B cell (primary cell): Measurements from ENCODE around the gene GSPT2. TPM values are rescaled to one million over a fixed set of nuclear protein-coding genes. Genes with fewer than 3 reads are reported as not detected.

Experiments
- ATAC-seq: fragments of 200-7000 bp; cut with Tn5 transposase; one replicate; pipeline ENCODE4 v1.10.0; 2021; ENCODE audit warnings: low read depth, mild to moderate bottlenecking, moderate number of reproducible peaks, moderate library complexity
- CTCF ChIA-PET: fragments of 350-600 bp; sonication (Branson Sonifier 250); formaldehyde crosslinking; loops from one replicate; lab custom pipeline; 2021; ENCODE audit warnings: antibody characterized with exemption, inconsistent platforms; lab: Charles Lee
- POLR2A ChIA-PET: fragments of 350-600 bp; sonication (Branson Sonifier 250); formaldehyde crosslinking; loops from one replicate; lab custom pipeline; 2021; ENCODE audit warnings: antibody characterized with exemption; lab: Charles Lee
- DNase-seq: peaks from one replicate; pipeline ENCODE4 v3.0.0; 2013
- H2AFZ ChIP-seq: 2 replicates; pipeline ENCODE4 v1.6.1; 2012; ENCODE audit warnings: mild to moderate bottlenecking, low read depth, low read length; ENCODE audit not compliant: insufficient read depth, poor library complexity, severe bottlenecking
- H3K27ac ChIP-seq, 2 donors: 1 replicate in 1 of 2; 2 replicates in 1 of 2; pipeline ENCODE4 v1.5.1; 2012 to 2013; ENCODE audit warnings: low read length in 2 of 2, mild to moderate bottlenecking in 2 of 2, moderate library complexity in 1 of 2
- H3K27me3 ChIP-seq, 4 experiments: fragments of 200-600 bp in 1 of 4; sonication (generic) in 1 of 4; replicated peaks in 1 of 4; 1 replicate in 2 of 4; 2 replicates in 2 of 4; pipeline versions ENCODE4 v1.6.1 to v1.7.0; 2013 to 2016; ENCODE audit warnings: low read length in 3 of 4, mild to moderate bottlenecking in 2 of 4, mixed read lengths in 1 of 4, moderate library complexity in 1 of 4; ENCODE audit not compliant: insufficient read depth in 4 of 4, control insufficient read depth in 3 of 4; ENCODE audit errors: control extremely low read depth in 1 of 4
- H3K36me3 ChIP-seq, 2 experiments: replicated peaks in 1 of 2; 1 replicate in 1 of 2; 2 replicates in 1 of 2; pipeline versions ENCODE4 v1.6.1 to v1.7.1; 2013; ENCODE audit warnings: low read length in 1 of 2; ENCODE audit not compliant: insufficient read depth in 2 of 2, control insufficient read depth in 1 of 2; ENCODE audit errors: control extremely low read depth in 1 of 2, extremely low read depth in 1 of 2
- H3K4me1 ChIP-seq, 2 donors: fragments of 200-600 bp in 1 of 2; sonication (generic) in 1 of 2; 1 replicate in 1 of 2; 2 replicates in 1 of 2; pipeline versions ENCODE4 v1.5.1 to v1.6.1; 2013 to 2017; ENCODE audit warnings: low read length in 2 of 2; ENCODE audit not compliant: control insufficient read depth in 2 of 2, insufficient read depth in 2 of 2
- H3K4me2 ChIP-seq: replicated peaks from 2 replicates; pipeline ENCODE3; 2012; ENCODE audit warnings: mild to moderate bottlenecking, low read depth, low read length; ENCODE audit not compliant: poor library complexity, severe bottlenecking
- H3K4me3 ChIP-seq, 5 experiments: fragments of 200-600 bp in 1 of 5; sonication (generic) in 1 of 5; 1 replicate in 3 of 5; 2 replicates in 2 of 5; pipeline versions ENCODE4 v1.5.1 to v1.7.0; 2011 to 2016; ENCODE audit warnings: low read length in 4 of 5, mild to moderate bottlenecking in 4 of 5, low read depth in 2 of 5, control low read depth in 1 of 5, moderate library complexity in 1 of 5; ENCODE audit not compliant: insufficient read depth in 1 of 5; ENCODE audit errors: control extremely low read depth in 1 of 5, extremely low read depth in 1 of 5
- H3K79me2 ChIP-seq: fragments of 200-600 bp; sonication (generic); one replicate; pipeline ENCODE4 v1.6.0; 2016; ENCODE audit warnings: low read length; ENCODE audit not compliant: control insufficient read depth, insufficient read depth
- H3K9ac ChIP-seq: fragments of 200-600 bp; sonication (generic); 2 replicates; pipeline ENCODE4 v1.6.1; 2017; ENCODE audit warnings: mild to moderate bottlenecking, low read length, moderate library complexity
- H3K9me3 ChIP-seq, 3 donors: one replicate each; pipeline versions ENCODE4 v1.6.1 to v1.7.1; 2013; ENCODE audit warnings: low read length in 2 of 3; ENCODE audit not compliant: control insufficient read depth in 2 of 3, insufficient read depth in 1 of 3; ENCODE audit errors: control extremely low read depth in 1 of 3
- H4K20me1 ChIP-seq: 2 replicates; pipeline ENCODE4 v1.6.0; 2012; ENCODE audit warnings: mild to moderate bottlenecking, low read length; ENCODE audit not compliant: insufficient read depth, control insufficient read depth, poor library complexity, severe bottlenecking
- H3K27ac Mint-ChIP-seq: one replicate; pipeline ENCODE4 v1.8.0; 2021; ENCODE audit warnings: mixed read lengths
- H3K27me3 Mint-ChIP-seq: one replicate; pipeline ENCODE4 v1.8.0; 2021; ENCODE audit warnings: mixed read lengths
- H3K4me1 Mint-ChIP-seq: one replicate; pipeline ENCODE4 v1.8.0; 2021; ENCODE audit warnings: mixed read lengths
- H3K4me3 Mint-ChIP-seq: one replicate; pipeline ENCODE4 v1.8.0; 2021; ENCODE audit warnings: mixed read lengths
- H3K9me3 Mint-ChIP-seq: one replicate; pipeline ENCODE4 v1.8.0; 2022; ENCODE audit warnings: mixed read lengths; ENCODE audit not compliant: insufficient read depth
- CTCF ChIP-seq: fragments of 200-600 bp; IDR thresholded peaks from one replicate; pipeline ENCODE4 v1.8.0; 2022; ENCODE audit warnings: antibody characterized with exemption, mild to moderate bottlenecking
- EZH2 ChIP-seq: IDR thresholded peaks from 2 replicates; pipeline ENCODE4 v1.6.1; 2012; ENCODE audit warnings: borderline replicate concordance, low read depth, mild to moderate bottlenecking, moderate library complexity, low read length; ENCODE audit not compliant: insufficient read depth, poor library complexity, severe bottlenecking
- WGBS: methylation state at CpG from one replicate; pipeline ENCODE4 v1.1.5; 2013; ENCODE audit warnings: missing lambda C conversion rate; ENCODE audit not compliant: insufficient coverage; 5-methylcytosine and 5-hydroxymethylcytosine counted together
- intact Hi-C: fragments of 100-400 bp; cut with micrococcal nuclease; formaldehyde crosslinking; loops from one replicate; pipeline ENCODE4 v1.10.0; 2022
- polyA plus RNA-seq: library from polyadenylated mRNA; depleted of rRNA; stranded (reverse); fragments of >200 nt; gene quantifications from 2 replicates; pipeline ENCODE4 v1.2.3, GENCODE V29; 2012
- total RNA-seq, 2 donors: library from RNA; stranded (reverse); fragments of 120-200 nt in 1 of 2; gene quantifications; 1 replicate in 1 of 2; 2 replicates in 1 of 2; pipeline versions ENCODE4 v1.2.3 to v1.2.4, GENCODE V29; 2013 to 2022

The GSPT2 gene
- total and polyA plus RNA-seq, 2 donors (not counting 1 experiment from before 2014, with no cell fraction given), result 3.0 to 14.5 TPM

DNA sequence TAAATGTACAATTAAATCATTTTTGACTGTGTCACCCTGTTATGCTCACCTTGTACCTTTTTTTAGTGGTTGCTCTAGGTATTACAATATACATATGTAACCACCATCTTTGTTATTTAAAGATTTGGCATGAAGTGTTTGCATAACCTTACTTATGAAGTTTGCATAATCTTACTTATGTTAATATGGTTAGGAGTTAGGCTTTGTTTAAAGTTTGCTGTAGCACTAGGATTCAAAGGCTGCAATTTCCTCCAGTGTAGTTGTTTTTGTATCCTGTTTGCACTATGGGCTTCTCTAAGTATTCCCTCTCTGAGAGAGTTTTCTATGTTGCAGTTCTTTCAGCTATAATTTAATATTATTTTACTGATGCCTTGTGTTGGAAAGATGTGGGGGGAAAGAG lies 15.0 kb upstream of the GSPT2 start:
- Mint-ChIP-seq H3K9me3 (no peaks in the 10 kb centered on the region), H3K27ac (no peak overlapping the region), H3K4me1 (no peaks in the 10 kb centered on the region), H3K27me3 (peaks cover 10% of the 10 kb centered on the region), H3K4me3 (no peak overlapping the region)
- H3K27me3 ChIP-seq, result no peaks in the 10 kb centered on the region
- intact Hi-C loops, result no loop called here
- H3K4me3 ChIP-seq, result no peak overlapping the region
- no peaks in the 10 kb centered on the region for H3K4me1 ChIP-seq
- POLR2A ChIA-PET, result no interaction called here
- TF ChIP-seq CTCF (no peak), EZH2 (no peak)
- no peak overlapping the region for H2AFZ ChIP-seq
- H3K4me2 ChIP-seq, result no peak overlapping the region
- no peak for DNase-seq
- no peak overlapping the region for H3K27ac ChIP-seq
- no peaks in the 10 kb centered on the region for H3K9me3 ChIP-seq
- no peaks in the 10 kb centered on the region for H4K20me1 ChIP-seq
- H3K79me2 ChIP-seq, result no peaks in the 10 kb centered on the region
- H3K9ac ChIP-seq, result no peak overlapping the region
- ATAC-seq, result no peak
- H3K36me3 ChIP-seq, result no peaks in the 10 kb centered on the region
- CTCF ChIA-PET, result no interaction called here

DNA sequence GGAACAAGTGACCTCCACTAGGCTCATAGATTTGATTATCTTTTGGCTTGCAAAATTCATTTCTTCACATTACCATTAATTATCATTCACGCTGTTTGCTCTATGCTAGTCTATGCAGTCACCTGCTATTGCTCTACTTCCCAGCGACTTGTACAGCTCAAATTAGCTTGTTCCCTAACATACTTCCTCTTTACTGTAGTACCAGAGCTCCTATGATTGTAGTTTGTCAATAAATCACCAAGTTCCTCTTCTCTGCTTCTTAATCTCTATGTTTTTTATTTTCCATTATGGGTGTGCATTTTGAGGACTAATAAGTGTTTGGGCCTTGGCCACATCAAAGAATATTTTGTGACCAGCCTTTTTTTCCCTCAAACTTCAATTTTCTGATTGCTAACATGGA lies 6.2 kb upstream of the GSPT2 start:
- Histone ChIP-seq H3K4me2 (no peak overlapping the region), H3K27me3 (peaks cover 0 to 13% (median 3%) of the 10 kb centered on the region in 4 experiments), H4K20me1 (no peaks in the 10 kb centered on the region), H3K79me2 (no peaks in the 10 kb centered on the region), H3K9ac (no peak overlapping the region), H3K4me1 (no peaks in the 10 kb centered on the region), H2AFZ (no peak overlapping the region), H3K9me3 (no peaks in the 10 kb centered on the region), H3K36me3 (no peaks in the 10 kb centered on the region), H3K27ac (no peak overlapping the region), H3K4me3 (no peak overlapping the region)
- H3K9me3 Mint-ChIP-seq, result no peaks in the 10 kb centered on the region
- ATAC-seq, result no peak
- intact Hi-C loops, result no loop called here
- no peak for DNase-seq
- no CpG with 5 or more reads among the region's 2 CpGs for WGBS
- no peak overlapping the region for H3K27ac Mint-ChIP-seq
- H3K4me3 Mint-ChIP-seq, result no peak overlapping the region
- H3K4me1 Mint-ChIP-seq, result peaks cover 3% of the 10 kb centered on the region
- CTCF ChIA-PET, result no interaction called here
- TF ChIP-seq CTCF (no peak), EZH2 (no peak)
- POLR2A ChIA-PET, result no interaction called here
- peaks cover 26% of the 10 kb centered on the region for H3K27me3 Mint-ChIP-seq
